Adipose tissue (tissue), 3 donors: ENCODE results near the gene REG1A. TPM values are rescaled to one million over a fixed set of nuclear protein-coding genes. Genes with fewer than 3 reads are reported as not detected.

Experiments
- polyA plus RNA-seq, 3 donors: library from polyadenylated mRNA; stranded (reverse); fragments of 200-250 nt; gene quantifications; one replicate each; pipeline ENCODE4 v1.2.3, GENCODE V29; 2013
- donor health status: healthy with polysubstance abuse.
- donor health status: Bipolar disorder and iron deficiency.
- donor health status: healthy.

The REG1A gene
- polyA plus RNA-seq, 3 donors = 46.4 to 98,098 (median 51.5) TPM

Other genes with a start within 250 kb of the REG1A start
- gene REG3G, start 94.8 kb upstream of the REG1A start, polyA plus RNA-seq = 1,000 to 10,000 TPM in 1 of 3 donors, 1 to 10 TPM in 1, under 1 TPM in 1; 0.56 to 3,705 (median 1.0) TPM
- over 10,000 TPM in 1 of 3 donors, 10 to 100 TPM in 1, 1 to 10 TPM in 1; 7.2 to 24,061 (median 17.0) TPM for gene REG1B, start 32.5 kb upstream of the REG1A start, polyA plus RNA-seq
- 100 to 1,000 TPM in 1 of 3 donors, 1 to 10 TPM in 1, under 1 TPM in 1; 0.36 to 502 (median 1.2) TPM for gene REG3A, start 39.3 kb downstream of the REG1A start, polyA plus RNA-seq